GM12801 (cell line): ENCODE results near the gene APBA2.
"Not testable (repeated sequence)": the region's sequence is repeated elsewhere in the genome, so short reads cannot be mapped to it uniquely, and the experiment has no call there.

Source experiments
- TF ChIP-seq, protein P1 (sequence below): IDR thresholded peaks from one replicate; pipeline ENCODE4 v1.5.1; 2011; ENCODE audit warnings: control low read depth; ENCODE audit not compliant: insufficient read length; ENCODE audit errors: extremely low read depth

Gene APBA2

DNA sequence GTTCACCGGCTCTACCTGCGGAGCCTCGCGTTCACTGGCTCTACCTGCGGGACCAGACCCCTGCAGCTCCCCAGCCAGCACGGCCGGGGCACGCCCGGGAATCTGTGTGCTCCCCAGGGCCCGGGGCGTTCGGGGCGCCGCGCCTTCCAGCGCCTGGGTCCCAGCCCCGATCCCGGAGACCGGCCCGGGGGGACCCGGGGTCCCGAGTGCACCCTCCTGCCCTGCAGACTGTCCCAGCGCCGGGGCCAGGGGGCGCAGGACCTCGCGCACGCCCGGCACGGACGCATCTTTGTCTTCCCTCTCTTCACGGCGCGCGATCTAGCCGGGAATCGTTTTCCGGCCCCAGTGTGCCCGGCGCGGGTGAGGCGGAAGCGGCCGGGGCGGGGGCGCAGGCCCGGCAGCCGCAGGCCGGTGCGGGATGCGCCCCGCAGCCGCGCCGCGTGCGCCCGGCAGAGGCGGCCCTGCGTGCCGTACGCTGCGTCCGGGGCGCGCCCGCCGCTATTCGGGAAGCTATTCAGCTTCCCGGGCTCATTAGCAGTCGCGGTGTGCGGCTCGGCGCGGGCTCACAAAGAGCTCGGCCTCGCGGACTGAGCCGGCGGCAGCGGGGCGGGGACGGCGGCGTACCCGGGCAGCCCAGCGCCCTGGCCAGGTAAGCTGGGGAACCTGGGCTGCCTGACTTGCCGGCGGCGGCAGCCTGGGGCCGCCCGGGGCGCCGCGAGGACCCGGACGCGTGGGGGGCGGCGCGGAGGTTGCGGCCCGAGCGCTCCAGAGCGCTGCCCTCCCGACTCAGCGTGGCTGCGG is at the start of gene APBA2:
APBA2 (plus strand) TSS at position 345 of the 801 bp plus-strand sequence. CDS start 167,911 bp downstream, outside the sequence.
- TF ChIP-seq, protein P1, sequence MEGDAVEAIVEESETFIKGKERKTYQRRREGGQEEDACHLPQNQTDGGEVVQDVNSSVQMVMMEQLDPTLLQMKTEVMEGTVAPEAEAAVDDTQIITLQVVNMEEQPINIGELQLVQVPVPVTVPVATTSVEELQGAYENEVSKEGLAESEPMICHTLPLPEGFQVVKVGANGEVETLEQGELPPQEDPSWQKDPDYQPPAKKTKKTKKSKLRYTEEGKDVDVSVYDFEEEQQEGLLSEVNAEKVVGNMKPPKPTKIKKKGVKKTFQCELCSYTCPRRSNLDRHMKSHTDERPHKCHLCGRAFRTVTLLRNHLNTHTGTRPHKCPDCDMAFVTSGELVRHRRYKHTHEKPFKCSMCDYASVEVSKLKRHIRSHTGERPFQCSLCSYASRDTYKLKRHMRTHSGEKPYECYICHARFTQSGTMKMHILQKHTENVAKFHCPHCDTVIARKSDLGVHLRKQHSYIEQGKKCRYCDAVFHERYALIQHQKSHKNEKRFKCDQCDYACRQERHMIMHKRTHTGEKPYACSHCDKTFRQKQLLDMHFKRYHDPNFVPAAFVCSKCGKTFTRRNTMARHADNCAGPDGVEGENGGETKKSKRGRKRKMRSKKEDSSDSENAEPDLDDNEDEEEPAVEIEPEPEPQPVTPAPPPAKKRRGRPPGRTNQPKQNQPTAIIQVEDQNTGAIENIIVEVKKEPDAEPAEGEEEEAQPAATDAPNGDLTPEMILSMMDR: no peak

DNA sequence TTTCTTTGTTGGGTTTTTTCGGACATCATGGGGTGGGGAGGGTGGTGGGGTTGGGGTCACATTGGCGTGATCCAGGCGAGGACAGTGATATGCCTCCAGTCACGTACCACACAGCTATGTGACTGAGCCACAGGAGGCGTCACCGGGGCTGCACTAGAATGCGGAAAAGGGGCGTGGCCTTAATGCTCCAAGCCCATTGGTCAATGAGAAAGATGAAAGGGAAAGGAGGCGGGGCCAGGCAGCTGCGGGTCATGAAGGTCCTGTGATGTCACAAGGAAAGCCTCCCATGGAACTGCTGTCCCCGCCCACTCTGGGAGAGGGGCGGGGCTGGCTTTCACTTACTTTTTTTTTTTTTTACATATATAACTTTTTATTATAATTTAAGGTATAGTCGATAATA is 37.3 kb upstream of the APBA2 start, which contains the start of gene GOLGA6L7:
GOLGA6L7 (minus strand) TSS at position 124 of the 400 bp plus-strand sequence; CDS start at position 29, 95 bp downstream.
- TF ChIP-seq, protein P1: not testable (repeated sequence)

GRCh38 chr15:28861031-28861534 is 24.7 kb upstream of the APBA2 start:
- TF ChIP-seq, protein P1: no peak

GRCh38 chr15:28868744-28869345 is 16.9 kb upstream of the APBA2 start:
- TF ChIP-seq, protein P1: no peak

DNA sequence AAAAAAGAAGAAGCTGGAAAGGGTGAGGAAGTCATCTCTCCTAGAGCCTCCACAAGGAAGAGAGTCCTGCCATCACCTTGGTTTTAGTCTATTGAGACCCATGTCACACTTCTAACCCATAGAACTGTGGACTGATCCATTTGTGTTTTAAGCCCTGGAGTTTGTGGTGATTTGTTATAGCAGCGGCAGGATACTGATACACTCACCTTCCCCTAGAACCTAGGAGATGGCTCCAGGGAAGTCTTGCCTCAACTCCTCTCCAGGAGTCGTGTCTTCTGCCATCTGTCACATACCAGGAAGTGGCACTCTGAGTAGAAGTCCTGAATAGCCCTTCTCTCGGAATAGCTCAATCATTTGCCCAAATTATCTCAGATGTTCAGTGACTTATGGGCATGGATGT is 14.6 kb upstream of the APBA2 start:
- TF ChIP-seq, protein P1: no peak

- TF ChIP-seq, protein P1: no peak
Measured at GRCh38 chr15:28873006-28873405, 12.8 kb upstream of the APBA2 start.

GRCh38 chr15:28873585-28874190 is 12.1 kb upstream of the APBA2 start:
- TF ChIP-seq, protein P1: no peak
